22Rv1 (cell line): Measurements from ENCODE around the gene UBN1.

Experiments used
- ZFX ChIP-seq: fragments of 450-650 bp; IDR thresholded peaks from 2 replicates; pipeline ENCODE4 v1.6.1; 2017; ENCODE audit warnings: antibody characterized with exemption, borderline replicate concordance
- TF ChIP-seq, protein P1 (sequence below): fragments of 450-650 bp; IDR thresholded peaks from 2 replicates; pipeline ENCODE4 v1.5.1; 2017; ENCODE audit warnings: mild to moderate bottlenecking

DNA sequence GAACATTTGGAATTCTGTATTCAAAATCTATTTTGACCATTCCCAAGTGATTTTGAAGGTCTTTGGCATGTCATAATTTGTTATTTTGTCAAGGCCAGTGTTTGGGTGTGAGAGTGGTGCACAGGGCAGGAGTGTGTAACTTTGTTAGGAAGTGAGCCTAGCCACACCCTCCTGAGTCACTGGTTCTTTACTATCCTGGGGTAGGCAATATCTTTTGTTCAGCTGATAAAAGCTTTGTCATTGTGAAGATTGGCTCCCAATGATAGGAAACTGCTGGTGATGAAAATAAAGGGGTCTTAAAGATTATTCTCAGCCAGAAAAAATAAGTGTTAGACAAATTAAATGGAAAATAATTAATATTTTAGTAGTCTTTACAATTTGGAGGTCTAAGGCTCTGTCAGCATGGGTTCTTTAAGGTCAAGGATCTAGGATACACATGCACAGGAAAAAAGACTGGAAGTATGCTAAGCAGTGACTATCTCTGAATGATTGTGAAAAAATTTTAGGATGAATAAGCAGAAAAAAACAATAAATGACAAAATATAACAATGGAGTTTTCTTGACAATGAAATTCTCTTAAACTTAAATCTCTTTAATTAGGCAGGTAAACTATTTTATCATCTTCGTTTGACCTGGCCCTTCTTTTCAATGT, 5.1 kb downstream of the UBN1 start:
- TF ChIP-seq, protein P1, sequence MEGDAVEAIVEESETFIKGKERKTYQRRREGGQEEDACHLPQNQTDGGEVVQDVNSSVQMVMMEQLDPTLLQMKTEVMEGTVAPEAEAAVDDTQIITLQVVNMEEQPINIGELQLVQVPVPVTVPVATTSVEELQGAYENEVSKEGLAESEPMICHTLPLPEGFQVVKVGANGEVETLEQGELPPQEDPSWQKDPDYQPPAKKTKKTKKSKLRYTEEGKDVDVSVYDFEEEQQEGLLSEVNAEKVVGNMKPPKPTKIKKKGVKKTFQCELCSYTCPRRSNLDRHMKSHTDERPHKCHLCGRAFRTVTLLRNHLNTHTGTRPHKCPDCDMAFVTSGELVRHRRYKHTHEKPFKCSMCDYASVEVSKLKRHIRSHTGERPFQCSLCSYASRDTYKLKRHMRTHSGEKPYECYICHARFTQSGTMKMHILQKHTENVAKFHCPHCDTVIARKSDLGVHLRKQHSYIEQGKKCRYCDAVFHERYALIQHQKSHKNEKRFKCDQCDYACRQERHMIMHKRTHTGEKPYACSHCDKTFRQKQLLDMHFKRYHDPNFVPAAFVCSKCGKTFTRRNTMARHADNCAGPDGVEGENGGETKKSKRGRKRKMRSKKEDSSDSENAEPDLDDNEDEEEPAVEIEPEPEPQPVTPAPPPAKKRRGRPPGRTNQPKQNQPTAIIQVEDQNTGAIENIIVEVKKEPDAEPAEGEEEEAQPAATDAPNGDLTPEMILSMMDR = no peak
- no peak for TF ChIP-seq ZFX
